Stimulated activated CD4-positive, alpha-beta T cell treated with anti-CD3 and anti-CD28 coated beads, Interleukin-4, amount 100 ng/mL, for 1 hour (primary cell): ENCODE results near the gene ILRUN.
"Not testable (repeated sequence)": the region's sequence is repeated elsewhere in the genome, so short reads cannot be mapped to it uniquely, and the experiment has no call there.

Experiments
- DNase-seq: peaks from one replicate; pipeline ENCODE4 v3.0.0-alpha.2; 2020

The ILRUN gene

GRCh38 chr6:34696739-34697543, at the start of gene ILRUN:
Gene ILRUN (minus strand): TSS chr6:34696767. CDS start chr6:34696603, 164 bp downstream.
- peak; percentile 98 for DNase-seq

- no peak for DNase-seq
Measured at GRCh38 chr6:34745277-34746103, 48.9 kb upstream of the ILRUN start.

DNA sequence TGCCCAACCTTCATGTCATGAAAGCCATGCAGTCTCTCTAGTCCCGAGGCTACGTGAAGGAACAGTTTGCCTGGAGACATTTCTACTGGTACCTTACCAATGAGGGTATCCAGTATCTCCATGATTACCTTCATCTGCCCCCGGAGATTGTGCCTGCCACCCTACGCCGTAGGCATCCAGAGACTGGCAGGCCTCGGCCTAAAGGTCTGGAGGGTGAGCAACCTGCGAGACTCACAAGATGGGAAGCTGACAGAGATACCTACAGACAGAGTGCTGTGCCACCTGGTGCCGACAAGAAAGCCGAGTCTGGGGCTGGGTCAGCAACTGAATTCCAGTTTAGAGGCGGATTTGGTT, 47.7 kb upstream of the ILRUN start:
- DNase-seq, result not testable (repeated sequence)

- no peak for DNase-seq
Measured at GRCh38 chr6:34743625-34744293, 47.2 kb upstream of the ILRUN start.

DNA sequence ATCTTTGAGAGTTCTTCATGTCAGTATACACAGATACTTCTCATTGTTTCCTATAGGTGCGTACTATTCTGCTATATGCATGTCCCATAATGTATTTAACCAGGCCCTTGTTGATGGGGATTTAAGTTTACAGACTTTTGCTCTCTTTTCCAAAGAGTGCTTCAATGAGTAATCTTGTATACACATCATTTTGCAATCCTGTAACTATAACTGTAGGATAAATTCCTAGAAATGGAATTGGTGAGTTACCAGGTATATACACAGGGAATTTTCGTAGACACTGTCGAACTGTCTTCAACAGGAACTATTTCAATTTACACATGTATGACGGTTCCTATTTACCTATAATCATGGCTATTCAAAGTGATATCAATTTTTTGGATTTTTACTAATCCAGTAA, 45.5 kb upstream of the ILRUN start:
- no peak for DNase-seq

DNA sequence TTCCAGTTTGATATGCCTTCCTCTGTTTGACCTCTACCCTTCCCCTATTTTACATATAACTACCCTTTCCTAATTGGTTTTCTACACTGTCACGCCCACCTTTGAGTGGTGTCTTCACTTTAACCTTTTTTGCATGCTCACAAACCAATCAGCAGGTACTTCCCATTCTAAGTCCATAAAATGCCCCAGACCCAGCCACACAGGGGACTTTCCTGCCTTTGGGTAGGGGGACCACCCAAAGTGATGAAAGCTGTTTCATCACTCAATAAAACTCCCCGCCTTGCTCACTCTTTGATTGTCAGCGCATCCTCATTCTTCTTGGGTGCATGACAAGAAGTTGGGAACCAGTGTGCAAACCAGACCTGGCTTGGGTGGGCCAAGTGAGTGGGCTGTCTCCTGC, 40.3 kb upstream of the ILRUN start:
- no peak for DNase-seq

DNA sequence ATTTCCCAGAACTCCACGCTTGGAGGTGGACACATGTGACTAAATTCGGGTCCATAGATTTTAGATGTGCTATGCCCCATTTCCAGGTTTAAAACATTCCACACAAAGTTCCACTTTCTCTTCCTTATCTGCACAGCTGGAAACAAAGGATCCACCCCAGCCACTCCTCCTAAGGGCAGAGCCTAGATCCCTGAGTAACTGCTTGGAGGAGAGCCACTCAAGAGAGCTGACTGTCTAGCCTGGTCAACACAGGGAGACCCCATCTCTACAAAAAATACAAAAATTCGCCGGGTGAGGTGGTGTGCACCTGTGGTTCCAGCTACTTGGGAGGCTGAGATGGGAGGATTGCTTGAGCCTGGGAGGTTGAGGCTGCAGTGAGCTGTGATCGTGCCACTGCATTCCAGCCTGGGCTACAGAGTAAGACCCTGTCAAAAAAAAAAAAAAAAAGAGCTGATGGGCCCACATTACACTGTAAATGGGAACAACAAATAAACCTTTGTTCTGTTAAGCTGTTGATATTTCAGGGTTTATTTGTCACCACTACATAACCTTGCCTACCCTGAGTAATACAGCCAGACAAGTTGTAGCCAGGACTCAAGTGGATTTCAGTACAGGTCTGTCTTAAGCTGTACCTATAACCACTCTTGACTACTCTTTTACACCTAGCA, 35.0 kb upstream of the ILRUN start:
- no peak for DNase-seq

GRCh38 chr6:34729631-34730470, 33.3 kb upstream of the ILRUN start:
- no peak for DNase-seq

GRCh38 chr6:34726055-34726454, 29.5 kb upstream of the ILRUN start:
- no peak for DNase-seq

- no peak for DNase-seq
Measured at GRCh38 chr6:34723203-34723602, 26.6 kb upstream of the ILRUN start.

- no peak for DNase-seq
Measured at GRCh38 chr6:34722451-34722850, 25.9 kb upstream of the ILRUN start.

GRCh38 chr6:34720160-34720559, 23.6 kb upstream of the ILRUN start:
- DNase-seq, result not testable (repeated sequence)

DNA sequence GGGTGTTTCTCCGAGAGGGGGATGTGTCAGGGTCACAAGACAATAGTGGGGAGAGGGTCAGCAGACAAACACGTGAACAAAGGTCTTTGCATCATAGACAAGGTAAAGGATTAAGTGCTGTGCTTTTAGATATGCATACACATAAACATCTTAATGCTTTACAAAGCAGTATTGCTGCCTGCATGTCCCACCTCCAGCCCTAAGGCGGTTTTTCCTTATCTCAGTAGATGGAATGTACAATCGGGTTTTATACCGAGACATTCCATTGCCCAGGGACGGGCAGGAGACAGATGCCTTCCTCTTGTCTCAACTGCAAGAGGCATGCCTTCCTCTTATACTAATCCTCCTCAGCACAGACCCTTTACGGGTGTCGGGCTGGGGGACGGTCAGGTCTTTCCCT, 23.1 kb upstream of the ILRUN start:
- not testable (repeated sequence) for DNase-seq

DNA sequence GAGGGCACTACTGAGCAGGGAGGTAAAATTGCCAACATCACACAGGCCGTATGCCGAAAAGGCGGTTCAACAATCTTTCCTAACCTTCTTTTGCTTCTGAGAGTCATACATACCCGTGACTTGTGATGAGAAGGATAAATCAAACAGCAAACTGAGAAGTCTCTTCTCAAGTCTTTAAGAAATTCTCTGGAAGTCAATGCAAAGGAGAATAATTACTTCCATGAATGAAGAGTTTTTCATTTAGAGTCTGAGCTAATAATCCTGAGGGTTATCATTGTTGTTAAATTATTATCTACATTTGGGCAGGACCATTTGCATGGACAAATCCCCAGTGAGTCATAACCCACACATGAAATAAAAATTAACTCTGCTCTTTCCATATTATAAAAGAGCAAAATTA, 22.4 kb upstream of the ILRUN start:
- DNase-seq, result no peak

DNA sequence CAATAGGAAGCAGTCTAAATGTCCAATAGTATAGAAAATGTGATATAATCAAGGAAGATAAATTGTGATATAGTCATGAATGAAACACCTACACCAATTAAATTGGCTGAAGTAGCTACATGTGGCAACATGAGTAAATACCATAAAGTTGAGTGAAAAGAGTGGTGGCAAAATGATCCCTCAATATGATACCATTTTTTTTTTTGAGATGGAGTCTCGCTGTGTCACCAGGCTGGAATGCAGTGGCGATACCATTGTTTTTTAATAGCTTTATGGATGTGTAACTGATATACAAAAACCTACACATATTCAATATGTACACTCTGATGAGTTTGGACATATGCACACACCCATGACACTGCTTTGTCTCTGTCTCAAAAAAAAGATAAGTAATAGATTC, 20.9 kb upstream of the ILRUN start:
- no peak for DNase-seq

- DNase-seq, result no peak
Measured at GRCh38 chr6:34714663-34715062, 18.1 kb upstream of the ILRUN start.

GRCh38 chr6:34712881-34713280, 16.3 kb upstream of the ILRUN start:
- DNase-seq, result not testable (repeated sequence)

GRCh38 chr6:34709386-34709785, 12.8 kb upstream of the ILRUN start:
- no peak for DNase-seq

DNA sequence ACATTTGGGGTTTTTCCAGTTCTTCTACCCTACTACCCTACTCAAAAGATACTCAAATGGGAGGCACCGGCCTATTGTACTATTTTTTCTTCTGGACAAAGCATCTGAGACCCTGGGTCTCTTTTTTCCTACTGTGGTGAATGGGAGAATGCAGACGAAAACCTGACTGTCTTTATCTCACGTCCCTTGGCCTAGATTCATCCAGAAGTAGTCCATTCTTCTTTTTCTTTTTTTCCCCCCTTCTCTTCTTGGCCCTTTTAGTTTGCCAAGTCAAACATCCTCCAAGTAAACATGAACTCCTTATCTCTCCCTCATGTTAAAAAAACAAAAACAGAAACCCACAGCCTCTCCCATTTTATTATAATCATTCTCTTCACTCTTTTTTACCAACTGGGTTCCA, 8.7 kb upstream of the ILRUN start:
- no peak for DNase-seq

- DNase-seq, result no peak
Measured at GRCh38 chr6:34701199-34701598, 4.6 kb upstream of the ILRUN start.

GRCh38 chr6:34697904-34698559, 1.5 kb upstream of the ILRUN start:
- DNase-seq, result no peak

DNA sequence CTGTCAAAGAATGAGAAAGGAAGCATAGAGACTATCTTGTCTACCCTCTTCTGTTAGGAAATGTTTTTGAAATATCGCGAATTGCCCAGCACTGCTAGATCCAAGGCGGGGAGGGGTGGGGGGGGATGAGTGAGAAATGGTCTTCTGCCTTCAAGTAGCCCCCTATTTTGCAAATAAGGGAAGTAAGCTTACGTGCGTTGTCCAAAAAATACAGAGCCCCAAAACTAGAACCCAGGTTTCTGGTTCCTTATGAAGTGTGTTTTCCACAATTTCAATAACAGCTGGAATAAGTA, 923 bp upstream of the ILRUN start:
- DNase-seq, result no peak
